GM18507 (cell line): ENCODE measurements around the gene IQCK.
A peak's percentile ranks its signal among the peaks of the same experiment; 100 is the strongest.

Source experiments
- DNase-seq: peaks from one replicate; pipeline ENCODE4 v3.0.0; 2011; ENCODE audit warnings: low read depth; ENCODE audit not compliant: insufficient read length; ENCODE audit errors: extremely low spot score
- FAIRE-seq: peaks from 2 replicates; lab custom pipeline; 2011; peaks lifted over from hg19 to GRCh38; lab: Jason Lieb, UNC

IQCK gene

GRCh38 chr16:19892902-19893301, 174.8 kb downstream of the IQCK start:
- FAIRE-seq = no peak
- no peak for DNase-seq

- DNase-seq (no peak), FAIRE-seq (no peak)
These were observed 176.5 kb downstream of the IQCK start for GRCh38 chr16:19894586-19894985.

GRCh38 chr16:19896951-19897350, 178.9 kb downstream of the IQCK start:
- FAIRE-seq (no peak), DNase-seq (no peak)

- no peak for FAIRE-seq
These were observed 180.1 kb downstream of the IQCK start for GRCh38 chr16:19898166-19898565.

GRCh38 chr16:19898924-19899604, 181.0 kb downstream of the IQCK start:
- peak; percentile 42 for DNase-seq
- FAIRE-seq = peak; percentile 87

More at GRCh38 chr16:19898166-19898565, 180.1 kb downstream of the IQCK start:
- DNase-seq = no peak

- FAIRE-seq = no peak
These were observed 181.5 kb downstream of the IQCK start for GRCh38 chr16:19899605-19899955.

GRCh38 chr16:19901164-19901563, 183.1 kb downstream of the IQCK start:
- DNase-seq (no peak), FAIRE-seq (no peak)

More at GRCh38 chr16:19899605-19899955, 181.5 kb downstream of the IQCK start:
- DNase-seq = no peak

GRCh38 chr16:19907161-19907992, 189.3 kb downstream of the IQCK start:
- DNase-seq = peak; percentile 62
- peak; percentile 82 for FAIRE-seq
